ENCODE measurements around the gene GDAP1L1. TPM values are rescaled to one million over a fixed set of nuclear protein-coding genes. Genes with fewer than 3 reads are reported as not detected.
"Not testable (repeated sequence)": the region's sequence is repeated elsewhere in the genome, so short reads cannot be mapped to it uniquely, and the experiment has no call there.

GDAP1L1 gene
- total RNA-seq, 1 donor from 2014 or later = 0.24 TPM

GRCh38 chr20:44302026-44302669, 55.0 kb downstream of the GDAP1L1 start:
- no peak for DNase-seq (ENCODE audit: low spot score)

DNA sequence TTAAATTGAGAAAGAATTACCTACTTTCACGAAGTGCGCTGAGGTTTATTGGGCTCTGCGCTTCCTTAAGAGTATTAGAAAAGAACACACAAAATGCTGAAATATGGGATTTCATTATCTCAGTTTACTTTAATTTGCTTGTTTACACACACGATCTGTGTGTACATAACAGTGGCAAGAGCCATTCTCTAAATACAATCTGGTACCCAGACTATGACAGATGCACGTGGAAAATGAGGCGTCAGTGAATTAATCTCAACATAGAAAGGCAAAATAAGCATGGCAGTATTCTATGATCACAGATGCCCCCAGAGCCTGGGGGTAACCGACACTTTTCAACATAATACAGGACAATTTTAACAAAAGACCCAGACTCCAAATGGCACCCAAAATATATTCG, 55.6 kb downstream of the GDAP1L1 start:
- DNase-seq (ENCODE audit: low spot score) = no peak

DNA sequence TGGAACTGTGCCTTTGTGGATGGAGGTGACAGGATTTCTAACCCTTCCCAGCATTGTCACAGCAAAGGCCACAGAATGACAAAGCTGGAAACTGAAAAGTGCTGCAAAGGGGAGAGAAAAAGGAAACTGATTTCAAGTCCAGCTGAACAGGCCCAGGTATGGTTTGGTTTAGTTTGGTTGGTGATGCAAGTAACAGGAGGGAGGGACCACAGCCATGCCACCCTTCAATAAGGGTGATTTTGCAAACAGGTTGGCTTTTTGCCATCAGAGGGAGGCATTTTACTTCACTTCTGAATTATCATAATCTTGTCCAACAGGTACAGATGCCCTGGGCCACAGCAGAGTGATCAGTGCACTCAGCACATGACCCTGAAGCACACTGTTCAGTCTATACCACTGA, 57.3 kb downstream of the GDAP1L1 start:
- DNase-seq (ENCODE audit: low spot score) = no peak

DNA sequence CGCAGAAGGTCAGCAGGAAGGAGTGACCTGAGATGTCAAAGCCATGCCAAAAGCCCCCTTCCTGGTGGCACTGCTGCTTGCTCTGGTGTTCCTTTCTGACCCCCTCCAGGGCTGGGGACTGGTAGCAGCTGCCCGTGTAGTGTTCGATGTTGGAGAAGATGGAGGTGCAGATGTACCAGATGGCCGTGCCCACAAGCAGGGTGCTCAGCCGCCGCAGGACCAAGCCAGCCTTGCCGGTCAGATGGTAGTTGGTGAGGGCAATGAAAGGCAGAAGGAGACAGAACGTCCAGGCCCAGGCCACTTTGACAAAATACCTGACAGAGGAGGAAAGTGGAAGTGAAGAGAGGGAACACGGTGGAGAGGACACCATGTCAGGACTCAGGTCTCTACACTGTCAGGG, 59.8 kb downstream of the GDAP1L1 start:
- no peak for DNase-seq (ENCODE audit: low spot score)

DNA sequence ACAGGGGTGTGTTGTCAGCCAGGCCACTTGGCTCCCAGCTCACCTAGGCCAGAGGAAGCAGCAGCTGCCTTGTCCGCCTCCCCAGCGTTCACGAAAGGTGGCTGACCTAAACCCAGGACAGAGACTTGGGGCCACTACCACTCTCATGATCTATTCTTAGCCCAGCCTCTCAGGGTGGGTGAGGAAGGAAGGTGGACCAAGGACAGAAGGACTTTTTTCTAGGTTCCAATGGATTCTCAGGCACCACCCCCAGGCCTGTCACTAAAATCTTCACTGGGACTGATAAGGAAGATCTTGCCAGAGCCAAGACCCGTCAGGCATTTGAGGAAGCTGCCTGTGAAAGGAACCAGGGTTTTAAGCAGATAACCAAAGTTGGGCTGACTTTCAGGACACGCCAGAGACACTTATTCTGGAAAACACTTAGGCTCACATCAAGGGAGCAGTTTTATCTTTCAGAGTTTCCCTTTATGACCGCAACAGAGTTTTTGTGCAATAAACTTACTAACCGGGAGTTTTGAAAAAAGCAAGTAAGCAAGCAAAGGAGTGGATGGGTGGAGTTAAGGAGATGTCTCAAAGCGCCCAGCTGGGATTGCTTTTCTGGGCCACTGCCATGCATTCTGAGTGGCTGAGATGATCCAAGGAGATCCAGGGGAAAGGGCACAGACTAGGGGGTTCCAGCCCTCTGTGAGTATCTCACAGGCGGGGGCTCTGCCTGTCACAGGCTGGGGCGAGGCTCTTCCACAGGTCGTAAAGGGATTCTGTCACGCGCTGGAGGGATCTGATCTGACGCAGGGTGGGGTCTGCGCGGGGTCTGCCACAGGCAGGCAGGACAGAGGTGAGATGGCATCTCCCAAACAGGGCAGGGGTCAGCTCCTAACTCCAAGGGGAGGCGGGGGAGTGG, 62.9 kb downstream of the GDAP1L1 start:
- peak; percentile 95 for DNase-seq (ENCODE audit: low spot score)

GRCh38 chr20:44310664-44311639, 63.8 kb downstream of the GDAP1L1 start, which contains the start of gene FITM2:
Gene FITM2, minus strand, starts transcription at chr20:44311202. Its CDS starts 54 bp downstream, at chr20:44311148.
- peak; percentile 99 for DNase-seq (ENCODE audit: low spot score)

DNA sequence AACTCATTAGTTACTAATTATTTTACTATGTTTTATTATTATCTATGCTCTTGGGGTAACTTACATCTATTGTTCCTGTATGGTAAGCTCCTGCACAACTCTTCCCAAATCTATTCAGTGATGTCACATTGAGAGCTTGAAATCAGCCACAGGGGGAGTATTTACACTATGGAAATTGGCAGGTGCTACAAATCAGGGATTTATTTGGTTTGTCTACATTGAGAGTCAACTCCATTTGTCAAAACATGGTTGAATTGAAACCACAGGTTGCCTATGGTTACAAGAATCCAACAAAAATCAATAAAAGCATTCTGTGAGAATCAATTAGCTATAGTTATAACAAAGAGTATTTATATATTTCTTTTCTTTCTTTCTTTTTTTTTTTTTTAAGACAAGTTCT, 67.8 kb downstream of the GDAP1L1 start:
- no peak for DNase-seq (ENCODE audit: low spot score)

- DNase-seq (ENCODE audit: low spot score) = no peak
Observed at GRCh38 chr20:44319839-44320422, 72.8 kb downstream of the GDAP1L1 start.

DNA sequence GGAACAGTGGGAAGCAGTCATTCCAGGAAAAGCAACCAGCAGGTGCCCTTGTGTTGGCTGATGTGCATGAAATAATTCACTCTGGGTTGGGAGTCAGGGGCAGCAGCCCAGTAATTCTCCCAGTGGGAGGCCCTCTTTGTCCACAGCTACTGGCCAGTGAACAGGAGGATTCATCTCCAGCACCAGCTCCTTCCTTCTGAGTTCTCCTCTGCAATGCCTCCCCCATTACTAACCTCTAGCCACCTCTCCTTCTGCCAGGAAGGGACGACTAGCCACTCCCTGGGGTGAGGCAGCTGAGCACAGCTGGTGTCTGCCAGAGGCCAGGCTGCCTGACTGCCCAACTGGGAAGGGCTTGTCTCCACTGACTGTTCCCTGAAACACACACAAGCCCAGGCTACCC, 77.2 kb downstream of the GDAP1L1 start:
- DNase-seq (ENCODE audit: low spot score) = no peak

- DNase-seq (ENCODE audit: low spot score) = no peak
Observed at GRCh38 chr20:44326391-44327159, 79.5 kb downstream of the GDAP1L1 start.

DNA sequence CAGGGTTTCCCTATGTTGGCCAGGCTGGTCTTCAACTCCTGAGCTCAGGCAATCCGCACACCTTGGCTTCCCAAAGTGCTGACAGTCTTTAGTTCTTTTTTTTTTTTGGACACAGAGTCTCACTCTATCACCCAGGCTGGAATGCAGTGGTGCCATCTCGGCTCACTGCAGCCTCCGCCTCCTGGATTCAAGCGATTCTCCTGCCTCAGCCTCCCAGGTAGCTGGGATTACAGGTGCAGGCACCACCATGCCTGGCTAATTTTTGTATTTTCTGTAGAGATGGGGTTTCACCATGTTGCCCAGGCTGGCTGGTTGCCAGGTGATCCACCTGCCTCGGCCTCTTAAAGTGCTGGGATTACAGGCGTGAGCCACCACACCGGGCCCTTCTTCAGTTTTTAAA, 80.6 kb downstream of the GDAP1L1 start:
- not testable (repeated sequence) for DNase-seq (ENCODE audit: low spot score)

- DNase-seq (ENCODE audit: low spot score) = no peak
Observed at GRCh38 chr20:44328428-44328827, 81.3 kb downstream of the GDAP1L1 start.

Other genes with a start within 250 kb of the GDAP1L1 start
- gene JPH2, start 60.1 kb upstream of the GDAP1L1 start, total RNA-seq (ENCODE audit: insufficient read depth, low replicate concordance) = 129 TPM
- 31.5 TPM for gene OSER1, start 36.5 kb upstream of the GDAP1L1 start, total RNA-seq (ENCODE audit: insufficient read depth, low replicate concordance)
- gene FITM2, start 63.9 kb downstream of the GDAP1L1 start, total RNA-seq (ENCODE audit: insufficient read depth, low replicate concordance) = 8.7 TPM
- not detected for gene R3HDML, start 89.7 kb downstream of the GDAP1L1 start, total RNA-seq (ENCODE audit: insufficient read depth, low replicate concordance)
- 2.2 TPM for gene HNF4A, start 108.4 kb downstream of the GDAP1L1 start, total RNA-seq (ENCODE audit: insufficient read depth, low replicate concordance)
- gene TTPAL, start 228.6 kb downstream of the GDAP1L1 start, total RNA-seq (ENCODE audit: insufficient read depth, low replicate concordance) = 8.4 TPM

Measured in umbilical cord (tissue), 2 donors.